ENCODE measurements around the gene PI16.

PI16 gene

GRCh38 chr6:36924778-36925374, 29.7 kb upstream of the PI16 start:
- peak overlapping the region in 10 of 11 experiments; percentile 1 to 88 (median 70); a peak in 17 of 22 replicates for H3K4me2 ChIP-seq
- H3K27ac ChIP-seq, result peak overlapping the region in 6 of 11 experiments; percentile 18 to 68 (median 58); a peak in 6 of 22 replicates
- H3K4me3 ChIP-seq, result no peak overlapping the region
- H3K9me3 ChIP-seq (replicated peaks in 1 of 11), result no peaks in the 10 kb centered on the region
- H3K4me1 ChIP-seq, result peaks cover 19 to 93% (median 77%) of the 10 kb centered on the region in 10 experiments
- peak overlapping the region in 1 of 11 experiments; percentile 12; a peak in 1 of 22 replicates for H3K9ac ChIP-seq
- H3K36me3 ChIP-seq, result peaks cover 22 to 55% (median 30%) of the 10 kb centered on the region in 11 experiments
- TF ChIP-seq Cebpa-rat (IDR thresholded peaks at IDR 0.05), result no peak
- H4K20me1 ChIP-seq, result 0 out of 22 replicates have a peak, but pooled peaks cover 0 to 7% (median 0%) of the 10 kb centered on the region in 11 experiments
- H3K27me3 ChIP-seq, result no peaks in the 10 kb centered on the region

DNA sequence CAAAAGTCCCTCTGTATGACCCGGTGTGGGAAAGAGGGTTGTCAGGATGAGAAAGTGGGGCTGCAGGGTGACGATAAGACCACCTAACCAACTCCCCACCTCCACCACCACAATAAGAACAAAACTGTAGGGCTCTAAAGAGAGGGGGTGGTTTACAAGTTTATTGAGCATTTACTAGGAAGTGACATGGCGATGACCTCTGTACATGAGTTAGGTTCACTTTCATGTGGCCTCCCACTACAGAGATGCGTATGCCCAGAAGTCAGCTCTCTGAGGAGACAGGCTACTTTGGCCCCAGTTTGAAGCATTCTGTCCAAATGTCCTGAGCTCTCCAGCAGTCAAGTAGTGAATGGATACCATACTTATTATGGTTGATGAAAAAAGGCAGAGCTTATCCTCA, 28.7 kb upstream of the PI16 start:
- peaks cover 13 to 84% (median 71%) of the 10 kb centered on the region in 10 experiments for H3K4me1 ChIP-seq
- no peak for TF ChIP-seq Cebpa-rat (IDR thresholded peaks at IDR 0.05)

DNA sequence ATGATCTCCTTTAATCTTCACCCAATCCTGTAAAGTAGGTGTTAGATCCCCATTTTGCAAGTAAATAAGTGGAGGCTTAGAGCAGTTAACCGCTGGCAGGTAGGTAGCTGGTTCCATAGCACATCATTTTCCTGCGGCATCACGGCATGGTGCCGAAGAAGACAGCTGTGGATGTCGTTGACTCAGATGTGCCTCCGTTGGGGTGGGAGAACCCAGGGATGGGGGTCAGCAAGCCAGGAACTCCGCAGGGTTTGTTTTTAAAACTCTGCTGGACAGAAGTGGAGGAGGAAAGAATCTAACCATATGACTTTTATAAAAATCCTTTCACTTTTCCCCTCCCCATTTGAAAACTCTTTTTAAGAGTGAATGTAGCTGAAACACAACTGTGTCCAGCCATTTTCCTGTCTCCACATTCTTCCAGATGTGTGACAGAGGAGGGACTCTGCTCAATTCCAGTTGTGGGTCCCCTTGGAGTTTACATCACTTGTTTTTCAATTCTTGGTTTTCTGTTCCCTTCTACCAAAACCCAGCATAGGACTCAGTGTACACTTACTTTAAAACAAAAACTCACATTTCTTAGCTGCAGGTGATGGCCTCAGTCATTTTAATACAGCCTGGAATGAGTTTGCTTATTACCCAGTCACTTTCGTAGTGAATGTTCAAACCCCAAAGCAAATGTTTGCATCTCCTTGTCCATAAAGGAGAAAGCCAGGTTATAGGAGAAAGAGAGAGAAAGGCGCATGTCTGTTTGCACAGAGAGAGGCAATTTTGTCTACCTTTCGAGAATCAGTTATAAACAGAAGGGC, 27.6 kb upstream of the PI16 start:
- H3K27ac ChIP-seq, result peak overlapping the region in 7 of 11 experiments; percentile 47 to 66 (median 60); a peak in 13 of 22 replicates

More for the DNA sequence above, 28.7 kb upstream of the PI16 start:
- Histone ChIP-seq H4K20me1 (0 out of 22 replicates have a peak, but pooled peaks cover 0 to 7% (median 0%) of the 10 kb centered on the region in 11 experiments), H3K27ac (peak overlapping the region in 8 of 11 experiments; percentile 16 to 68 (median 42); a peak in 11 of 22 replicates), H3K4me2 (peak overlapping the region; percentile 1 to 88 (median 69); a peak in 20 of 22 replicates), H3K9ac (peak overlapping the region in 1 of 11 experiments; percentile 32; a peak in 2 of 22 replicates), H3K36me3 (peaks cover 13 to 46% (median 26%) of the 10 kb centered on the region in 11 experiments; a peak in 20 of 22 replicates), H3K4me3 (no peak overlapping the region), H3K27me3 (no peaks in the 10 kb centered on the region), H3K9me3 (replicated peaks in 1 of 11) (no peaks in the 10 kb centered on the region)

DNA sequence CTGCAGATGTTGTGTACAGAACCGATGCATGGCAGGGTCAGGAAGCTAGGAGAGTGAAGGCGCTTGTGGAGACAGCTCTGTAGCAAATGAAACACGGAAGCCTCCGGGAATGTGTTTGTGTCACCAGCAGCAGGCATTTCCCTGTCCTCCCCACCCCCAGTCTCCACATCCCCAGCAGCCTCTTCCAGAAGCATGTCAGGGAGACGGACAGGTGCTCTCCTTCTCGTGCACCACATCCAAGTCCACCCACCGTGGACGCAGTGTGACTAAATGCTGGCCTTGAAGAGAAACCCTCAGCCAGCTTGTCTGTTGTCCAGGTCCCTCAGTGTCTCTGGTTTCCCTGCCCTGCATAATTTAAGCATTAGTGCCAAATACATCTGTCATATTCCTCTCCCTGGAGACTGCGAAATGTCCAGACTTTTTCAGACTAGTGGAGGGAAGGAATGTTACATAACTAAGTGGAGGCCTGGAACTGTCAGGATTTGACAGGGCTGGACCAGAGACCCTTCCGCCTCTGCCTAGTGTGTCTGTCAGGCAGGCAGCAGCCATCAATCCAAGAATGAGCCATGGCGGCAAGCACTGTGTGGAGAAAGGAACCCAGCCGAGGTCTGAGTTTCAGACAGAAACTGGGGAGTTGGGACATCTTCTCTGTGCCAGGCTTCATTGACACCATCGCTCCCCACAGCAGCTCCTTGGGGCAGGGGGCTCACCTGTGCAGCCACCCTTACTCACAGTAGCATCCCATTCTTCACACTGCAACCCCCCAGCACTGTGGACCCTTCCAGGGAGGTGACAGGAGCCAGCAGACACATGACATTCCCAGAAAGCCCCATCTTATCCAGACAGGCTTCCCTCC, 26.6 kb upstream of the PI16 start:
- peaks cover 7 to 28% (median 13%) of the 10 kb centered on the region in 11 experiments; a peak in 19 of 22 replicates for H3K36me3 ChIP-seq
- H3K27ac ChIP-seq, result peak overlapping the region in 3 of 11 experiments; percentile 10 to 62 (median 47); a peak in 1 of 22 replicates
- peak overlapping the region in 9 of 11 experiments; percentile 65 to 88 (median 73); a peak in 15 of 22 replicates for H3K4me2 ChIP-seq
- H3K27me3 ChIP-seq, result no peaks in the 10 kb centered on the region
- H3K4me3 ChIP-seq, result no peak overlapping the region
- H4K20me1 ChIP-seq, result 0 out of 22 replicates have a peak, but pooled peaks cover 0 to 7% (median 0%) of the 10 kb centered on the region in 11 experiments
- H3K9ac ChIP-seq, result 0 out of 22 replicates have a peak overlapping the region, but pooled peaks of 2 of the 11 experiments have one; percentile 12 to 32
- H3K9me3 ChIP-seq (replicated peaks in 1 of 11), result no peaks in the 10 kb centered on the region
- no peak for TF ChIP-seq Cebpa-rat (IDR thresholded peaks at IDR 0.05)
- H3K4me1 ChIP-seq, result peaks cover 13 to 62% (median 56%) of the 10 kb centered on the region in 10 experiments

More for the DNA sequence above, 27.6 kb upstream of the PI16 start:
- no peak overlapping the region for H3K4me3 ChIP-seq
- H3K9me3 ChIP-seq (replicated peaks in 1 of 11), result no peaks in the 10 kb centered on the region
- H3K36me3 ChIP-seq, result peaks cover 8 to 37% (median 18%) of the 10 kb centered on the region in 11 experiments; a peak in 20 of 22 replicates
- H3K4me2 ChIP-seq, result peak overlapping the region in 10 of 11 experiments; percentile 13 to 88 (median 72); a peak in 19 of 22 replicates
- H3K4me1 ChIP-seq, result peaks cover 13 to 72% (median 61%) of the 10 kb centered on the region in 10 experiments
- no peak for TF ChIP-seq Cebpa-rat (IDR thresholded peaks at IDR 0.05)
- H3K27me3 ChIP-seq, result no peaks in the 10 kb centered on the region
- 0 out of 22 replicates have a peak, but pooled peaks cover 0 to 7% (median 0%) of the 10 kb centered on the region in 11 experiments for H4K20me1 ChIP-seq
- H3K9ac ChIP-seq, result peak overlapping the region in 5 of 11 experiments; percentile 12 to 34 (median 27); a peak in 5 of 22 replicates

DNA sequence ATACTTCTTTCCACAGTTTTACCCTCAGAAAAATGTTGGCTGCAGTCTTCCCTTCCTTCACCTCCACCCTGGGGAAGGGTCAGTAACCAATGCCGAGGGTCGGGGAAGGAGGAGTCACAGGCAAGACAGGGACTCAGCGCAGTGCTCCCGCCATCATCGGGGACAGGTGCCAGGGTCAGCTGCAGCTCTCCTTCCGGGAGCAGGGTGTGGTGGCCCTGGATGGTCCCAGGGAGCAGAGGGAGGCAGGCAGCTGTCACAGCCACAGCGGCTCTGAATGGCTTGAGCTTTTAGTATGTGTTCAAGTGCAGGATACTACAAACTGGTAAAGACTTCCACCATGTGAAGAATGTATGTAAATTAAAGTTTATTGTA, 26.0 kb upstream of the PI16 start:
- Histone ChIP-seq H3K4me1 (peaks cover 9 to 59% (median 51%) of the 10 kb centered on the region in 10 experiments), H3K27me3 (no peaks in the 10 kb centered on the region), H3K9me3 (replicated peaks in 1 of 11) (no peaks in the 10 kb centered on the region), H3K4me3 (no peak overlapping the region), H3K27ac (no peak overlapping the region), H3K4me2 (peak overlapping the region in 4 of 11 experiments; percentile 8 to 88 (median 72); a peak in 4 of 22 replicates), H3K9ac (no peak overlapping the region), H4K20me1 (0 out of 22 replicates have a peak, but pooled peaks cover 0 to 7% (median 0%) of the 10 kb centered on the region in 11 experiments), H3K36me3 (peaks cover under 1 to 22% (median 7%) of the 10 kb centered on the region in 11 experiments; a peak in 18 of 22 replicates)
- no peak for TF ChIP-seq Cebpa-rat (IDR thresholded peaks at IDR 0.05)

- peaks cover 9 to 59% (median 46%) of the 10 kb centered on the region in 10 experiments for H3K4me1 ChIP-seq
- 0 out of 22 replicates have a peak, but pooled peaks cover 0 to 7% (median 0%) of the 10 kb centered on the region in 11 experiments for H4K20me1 ChIP-seq
- peak overlapping the region in 1 of 11 experiments; percentile 78; a peak in 1 of 22 replicates for H3K4me2 ChIP-seq
- no peaks in the 10 kb centered on the region for H3K27me3 ChIP-seq
- H3K36me3 ChIP-seq, result peaks cover 0 to 16% (median 6%) of the 10 kb centered on the region in 11 experiments; a peak in 9 of 22 replicates
- no peak overlapping the region for H3K4me3 ChIP-seq
- no peak overlapping the region for H3K27ac ChIP-seq
- H3K9ac ChIP-seq, result no peak overlapping the region
- TF ChIP-seq Cebpa-rat (IDR thresholded peaks at IDR 0.05), result no peak
- no peaks in the 10 kb centered on the region for H3K9me3 ChIP-seq (replicated peaks in 1 of 11)
These were observed 25.4 kb upstream of the PI16 start for GRCh38 chr6:36929152-36929551.

DNA sequence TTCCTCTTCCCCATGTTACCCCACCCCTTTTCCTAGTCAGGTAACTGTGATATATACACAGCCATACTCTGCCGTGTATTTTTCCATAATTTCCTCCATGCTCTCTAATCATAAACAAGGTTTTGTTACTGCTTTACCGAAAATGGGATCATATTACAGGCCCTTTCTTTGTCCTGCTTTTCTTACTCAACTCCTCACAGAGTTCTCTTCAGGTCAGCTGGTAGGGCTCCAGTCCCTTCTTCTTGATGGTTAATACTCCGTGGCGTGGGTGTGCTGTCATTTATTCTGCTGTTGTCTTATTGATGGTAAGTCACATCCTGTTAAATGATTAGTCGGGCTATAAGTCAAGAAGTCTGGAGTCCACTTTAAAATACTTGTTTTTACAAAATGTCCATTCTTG, 24.9 kb upstream of the PI16 start:
- TF ChIP-seq Cebpa-rat (IDR thresholded peaks at IDR 0.05), result no peak
- no peak overlapping the region for H3K9ac ChIP-seq
- H3K27ac ChIP-seq, result no peak overlapping the region
- H3K27me3 ChIP-seq, result no peaks in the 10 kb centered on the region
- H3K9me3 ChIP-seq (replicated peaks in 1 of 11), result no peaks in the 10 kb centered on the region
- 0 out of 22 replicates have a peak, but pooled peaks cover 0 to 7% (median 0%) of the 10 kb centered on the region in 11 experiments for H4K20me1 ChIP-seq
- no peak overlapping the region for H3K4me3 ChIP-seq
- H3K4me2 ChIP-seq, result no peak overlapping the region
- peaks cover 0 to 11% (median 5%) of the 10 kb centered on the region in 11 experiments; a peak in 8 of 22 replicates for H3K36me3 ChIP-seq
- peaks cover 9 to 59% (median 41%) of the 10 kb centered on the region in 10 experiments for H3K4me1 ChIP-seq

Measured in BLaER1 treated with 17β-estradiol and CSF1 and Interleukin-3, amounts not matched to agents 10 nM and 100 nM (cell line).